Measurements from ENCODE around the gene SOHLH2. TPM values are rescaled to one million over a fixed set of nuclear protein-coding genes. Genes with fewer than 3 reads are reported as not detected.

The SOHLH2 gene
- total and polyA plus RNA-seq, 2 of the 4 experiments (the other 2 are of a cell fraction) = 0.17 to 0.18 TPM

- H3K9me1 ChIP-seq (ENCODE audit: insufficient read depth, low read length) = no peaks in the 10 kb centered on the region
- H2BK5ac ChIP-seq (ENCODE audit: low read depth, low read length, poor library complexity, severe bottlenecking) = no peak overlapping the region
- no peak overlapping the region for H2AK9ac ChIP-seq (replicated peaks; ENCODE audit: low read depth, low read length, poor library complexity)
- no peak for ATAC-seq (ENCODE audit: low read depth)
- no peak overlapping the region for H4K91ac ChIP-seq (ENCODE audit: insufficient read depth, low read depth, low read length)
- no peak overlapping the region for H3K56ac ChIP-seq (ENCODE audit: extremely low read depth, insufficient read depth, low read length)
- H3K4me2 ChIP-seq (ENCODE audit: low read depth, low read length) = no peak overlapping the region
- no peak overlapping the region for H2AFZ ChIP-seq (replicated peaks; ENCODE audit: low read length, poor library complexity)
- DNase-seq = no peak
- no peak overlapping the region for H3K4ac ChIP-seq (ENCODE audit: low read depth, low read length)
- no peaks in the 10 kb centered on the region for H3K79me1 ChIP-seq (ENCODE audit: low read depth in 1 of 2, low read length in 2 of 2)
- no peak overlapping the region for H3K9ac ChIP-seq (ENCODE audit: low read depth, low read length)
- H3K27ac ChIP-seq (ENCODE audit: insufficient read depth, low read length) = no peak overlapping the region
- H2BK20ac ChIP-seq (ENCODE audit: low read depth, low read length) = no peak overlapping the region
- no peak overlapping the region for H3K4me3 ChIP-seq (ENCODE audit: insufficient read depth, low read depth, low read length)
- no peak overlapping the region for H3K23ac ChIP-seq (ENCODE audit: low read depth, low read length)
- no peaks in the 10 kb centered on the region for H3K4me1 ChIP-seq (ENCODE audit: control insufficient read depth, insufficient read depth, low read length)
- H3K27me3 ChIP-seq (ENCODE audit: control insufficient read depth, insufficient read depth, low read length) = no peaks in the 10 kb centered on the region
- ChIA-PET CTCF (interaction anchor here (0.7 to 0.8 kb wide), 2 partner anchors 92 to 95 kb away, joined by 3 to 4 read pairs; no protein-coding TSS in a partner anchor), POLR2A (ENCODE audit: unreplicated experiment) (no interaction called here)
- no peak overlapping the region for H2AK5ac ChIP-seq (ENCODE audit: low read depth, low read length)
- BruUV-seq (replicated peaks) = no TSS peak
- no peak overlapping the region for H2BK15ac ChIP-seq (ENCODE audit: low read depth, low read length)
- no peak overlapping the region for H3K18ac ChIP-seq (ENCODE audit: low read depth, low read length)
- no peaks in the 10 kb centered on the region for H3K9me3 ChIP-seq (ENCODE audit: control insufficient read depth, insufficient read depth, low read length)
- no peaks in the 10 kb centered on the region for H4K20me1 ChIP-seq (ENCODE audit: insufficient read depth, low read length)
- no peaks in the 10 kb centered on the region for H3K36me3 ChIP-seq (ENCODE audit: control insufficient read depth, insufficient read depth, low read length)
- TF ChIP-seq CEBPB (IDR thresholded peaks at IDR 0.05; ENCODE audit: low read depth, low read length) (no peak), NFE2L2 (IDR thresholded peaks at IDR 0.05; ENCODE audit: low read depth, low read length) (no peak), BHLHE40 (IDR thresholded peaks at IDR 0.05; ENCODE audit: low read depth, low read length) (no peak), SMC3 (IDR thresholded peaks at IDR 0.05; ENCODE audit: low read depth, low read length) (no peak), MAFK (IDR thresholded peaks at IDR 0.05; ENCODE audit: low read depth, low read length) (no peak), CHD1 (IDR thresholded peaks at IDR 0.05; ENCODE audit: low read depth, low read length) (no peak), MXI1 (IDR thresholded peaks at IDR 0.05; ENCODE audit: borderline replicate concordance, low read depth, low read length) (no peak)
- TF ChIP-seq, protein P1, sequence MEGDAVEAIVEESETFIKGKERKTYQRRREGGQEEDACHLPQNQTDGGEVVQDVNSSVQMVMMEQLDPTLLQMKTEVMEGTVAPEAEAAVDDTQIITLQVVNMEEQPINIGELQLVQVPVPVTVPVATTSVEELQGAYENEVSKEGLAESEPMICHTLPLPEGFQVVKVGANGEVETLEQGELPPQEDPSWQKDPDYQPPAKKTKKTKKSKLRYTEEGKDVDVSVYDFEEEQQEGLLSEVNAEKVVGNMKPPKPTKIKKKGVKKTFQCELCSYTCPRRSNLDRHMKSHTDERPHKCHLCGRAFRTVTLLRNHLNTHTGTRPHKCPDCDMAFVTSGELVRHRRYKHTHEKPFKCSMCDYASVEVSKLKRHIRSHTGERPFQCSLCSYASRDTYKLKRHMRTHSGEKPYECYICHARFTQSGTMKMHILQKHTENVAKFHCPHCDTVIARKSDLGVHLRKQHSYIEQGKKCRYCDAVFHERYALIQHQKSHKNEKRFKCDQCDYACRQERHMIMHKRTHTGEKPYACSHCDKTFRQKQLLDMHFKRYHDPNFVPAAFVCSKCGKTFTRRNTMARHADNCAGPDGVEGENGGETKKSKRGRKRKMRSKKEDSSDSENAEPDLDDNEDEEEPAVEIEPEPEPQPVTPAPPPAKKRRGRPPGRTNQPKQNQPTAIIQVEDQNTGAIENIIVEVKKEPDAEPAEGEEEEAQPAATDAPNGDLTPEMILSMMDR (conservative IDR thresholded peaks at IDR 0.05; ENCODE audit: low read depth, low read length) = no peak
- in situ Hi-C loops (cut with MboI; ENCODE audit: low sequenced_read_pairs) (no loop called here), dilution Hi-C loops (cut with HindIII; ENCODE audit: low sequenced_read_pairs, unreplicated experiment) (no loop called here), intact Hi-C loops (cut with micrococcal nuclease) (no loop called here)
- H4K8ac ChIP-seq (ENCODE audit: low read depth in 2 of 2, low read length in 2 of 2) = no peak overlapping the region
- no peak overlapping the region for H4K5ac ChIP-seq (ENCODE audit: low read depth, low read length)
- no peak overlapping the region for H3K14ac ChIP-seq (replicated peaks; ENCODE audit: low read depth, low read length)
- H2BK120ac ChIP-seq (ENCODE audit: low read depth, low read length) = no peak overlapping the region
Observed at GRCh38 chr13:36183901-36184300, 30.5 kb downstream of the SOHLH2 start.
